B cell (primary cell): ENCODE data around the gene H3-3A. TPM values are rescaled to one million over a fixed set of nuclear protein-coding genes. Genes with fewer than 3 reads are reported as not detected.
A peak's percentile ranks its signal among the peaks of the same experiment; 100 is the strongest.

ENCODE experiments used
- ATAC-seq: fragments of 200-7000 bp; cut with Tn5 transposase; one replicate; pipeline ENCODE4 v1.10.0; 2021; ENCODE audit warnings: low read depth, mild to moderate bottlenecking, moderate number of reproducible peaks, moderate library complexity
- CTCF ChIA-PET: fragments of 350-600 bp; sonication (Branson Sonifier 250); formaldehyde crosslinking; loops from one replicate; lab custom pipeline; 2021; ENCODE audit warnings: antibody characterized with exemption, inconsistent platforms; lab: Charles Lee
- POLR2A ChIA-PET: fragments of 350-600 bp; sonication (Branson Sonifier 250); formaldehyde crosslinking; loops from one replicate; lab custom pipeline; 2021; ENCODE audit warnings: antibody characterized with exemption; lab: Charles Lee
- DNase-seq: peaks from one replicate; pipeline ENCODE4 v3.0.0; 2013
- H2AFZ ChIP-seq: 2 replicates; pipeline ENCODE4 v1.6.1; 2012; ENCODE audit warnings: mild to moderate bottlenecking, low read depth, low read length; ENCODE audit not compliant: insufficient read depth, poor library complexity, severe bottlenecking
- H3K27ac ChIP-seq, 2 donors: 1 replicate in 1 of 2; 2 replicates in 1 of 2; pipeline ENCODE4 v1.5.1; 2012 to 2013; ENCODE audit warnings: low read length in 2 of 2, mild to moderate bottlenecking in 2 of 2, moderate library complexity in 1 of 2
- H3K27me3 ChIP-seq, 4 experiments: fragments of 200-600 bp in 1 of 4; sonication (generic) in 1 of 4; replicated peaks in 1 of 4; 1 replicate in 2 of 4; 2 replicates in 2 of 4; pipeline versions ENCODE4 v1.6.1 to v1.7.0; 2013 to 2016; ENCODE audit warnings: low read length in 3 of 4, mild to moderate bottlenecking in 2 of 4, mixed read lengths in 1 of 4, moderate library complexity in 1 of 4; ENCODE audit not compliant: insufficient read depth in 4 of 4, control insufficient read depth in 3 of 4; ENCODE audit errors: control extremely low read depth in 1 of 4
- H3K36me3 ChIP-seq, 2 experiments: replicated peaks in 1 of 2; 1 replicate in 1 of 2; 2 replicates in 1 of 2; pipeline versions ENCODE4 v1.6.1 to v1.7.1; 2013; ENCODE audit warnings: low read length in 1 of 2; ENCODE audit not compliant: insufficient read depth in 2 of 2, control insufficient read depth in 1 of 2; ENCODE audit errors: control extremely low read depth in 1 of 2, extremely low read depth in 1 of 2
- H3K4me1 ChIP-seq, 2 donors: fragments of 200-600 bp in 1 of 2; sonication (generic) in 1 of 2; 1 replicate in 1 of 2; 2 replicates in 1 of 2; pipeline versions ENCODE4 v1.5.1 to v1.6.1; 2013 to 2017; ENCODE audit warnings: low read length in 2 of 2; ENCODE audit not compliant: control insufficient read depth in 2 of 2, insufficient read depth in 2 of 2
- H3K4me2 ChIP-seq: replicated peaks from 2 replicates; pipeline ENCODE3; 2012; ENCODE audit warnings: mild to moderate bottlenecking, low read depth, low read length; ENCODE audit not compliant: poor library complexity, severe bottlenecking
- H3K4me3 ChIP-seq, 5 experiments: fragments of 200-600 bp in 1 of 5; sonication (generic) in 1 of 5; 1 replicate in 3 of 5; 2 replicates in 2 of 5; pipeline versions ENCODE4 v1.5.1 to v1.7.0; 2011 to 2016; ENCODE audit warnings: low read length in 4 of 5, mild to moderate bottlenecking in 4 of 5, low read depth in 2 of 5, control low read depth in 1 of 5, moderate library complexity in 1 of 5; ENCODE audit not compliant: insufficient read depth in 1 of 5; ENCODE audit errors: control extremely low read depth in 1 of 5, extremely low read depth in 1 of 5
- H3K79me2 ChIP-seq: fragments of 200-600 bp; sonication (generic); one replicate; pipeline ENCODE4 v1.6.0; 2016; ENCODE audit warnings: low read length; ENCODE audit not compliant: control insufficient read depth, insufficient read depth
- H3K9ac ChIP-seq: fragments of 200-600 bp; sonication (generic); 2 replicates; pipeline ENCODE4 v1.6.1; 2017; ENCODE audit warnings: mild to moderate bottlenecking, low read length, moderate library complexity
- H3K9me3 ChIP-seq, 3 donors: one replicate each; pipeline versions ENCODE4 v1.6.1 to v1.7.1; 2013; ENCODE audit warnings: low read length in 2 of 3; ENCODE audit not compliant: control insufficient read depth in 2 of 3, insufficient read depth in 1 of 3; ENCODE audit errors: control extremely low read depth in 1 of 3
- H4K20me1 ChIP-seq: 2 replicates; pipeline ENCODE4 v1.6.0; 2012; ENCODE audit warnings: mild to moderate bottlenecking, low read length; ENCODE audit not compliant: insufficient read depth, control insufficient read depth, poor library complexity, severe bottlenecking
- H3K27ac Mint-ChIP-seq: one replicate; pipeline ENCODE4 v1.8.0; 2021; ENCODE audit warnings: mixed read lengths
- H3K27me3 Mint-ChIP-seq: one replicate; pipeline ENCODE4 v1.8.0; 2021; ENCODE audit warnings: mixed read lengths
- H3K4me1 Mint-ChIP-seq: one replicate; pipeline ENCODE4 v1.8.0; 2021; ENCODE audit warnings: mixed read lengths
- H3K4me3 Mint-ChIP-seq: one replicate; pipeline ENCODE4 v1.8.0; 2021; ENCODE audit warnings: mixed read lengths
- H3K9me3 Mint-ChIP-seq: one replicate; pipeline ENCODE4 v1.8.0; 2022; ENCODE audit warnings: mixed read lengths; ENCODE audit not compliant: insufficient read depth
- EZH2 ChIP-seq: IDR thresholded peaks from 2 replicates; pipeline ENCODE4 v1.6.1; 2012; ENCODE audit warnings: borderline replicate concordance, low read depth, mild to moderate bottlenecking, moderate library complexity, low read length; ENCODE audit not compliant: insufficient read depth, poor library complexity, severe bottlenecking
- WGBS: methylation state at CpG from one replicate; pipeline ENCODE4 v1.1.5; 2013; ENCODE audit warnings: missing lambda C conversion rate; ENCODE audit not compliant: insufficient coverage; 5-methylcytosine and 5-hydroxymethylcytosine counted together
- intact Hi-C: fragments of 100-400 bp; cut with micrococcal nuclease; formaldehyde crosslinking; loops from one replicate; pipeline ENCODE4 v1.10.0; 2022
- polyA plus RNA-seq: library from polyadenylated mRNA; depleted of rRNA; stranded (reverse); fragments of >200 nt; gene quantifications from 2 replicates; pipeline ENCODE4 v1.2.3, GENCODE V29; 2012
- total RNA-seq, 2 donors: library from RNA; stranded (reverse); fragments of 120-200 nt in 1 of 2; gene quantifications; 1 replicate in 1 of 2; 2 replicates in 1 of 2; pipeline versions ENCODE4 v1.2.3 to v1.2.4, GENCODE V29; 2013 to 2022
- TF ChIP-seq, protein P1 (sequence below): fragments of 200-600 bp; IDR thresholded peaks from one replicate; pipeline ENCODE4 v1.8.0; 2022; ENCODE audit warnings: antibody characterized with exemption, mild to moderate bottlenecking

H3-3A gene
- total and polyA plus RNA-seq, 2 donors (not counting 1 experiment from before 2014, with no cell fraction given) = 349 to 561 TPM

DNA sequence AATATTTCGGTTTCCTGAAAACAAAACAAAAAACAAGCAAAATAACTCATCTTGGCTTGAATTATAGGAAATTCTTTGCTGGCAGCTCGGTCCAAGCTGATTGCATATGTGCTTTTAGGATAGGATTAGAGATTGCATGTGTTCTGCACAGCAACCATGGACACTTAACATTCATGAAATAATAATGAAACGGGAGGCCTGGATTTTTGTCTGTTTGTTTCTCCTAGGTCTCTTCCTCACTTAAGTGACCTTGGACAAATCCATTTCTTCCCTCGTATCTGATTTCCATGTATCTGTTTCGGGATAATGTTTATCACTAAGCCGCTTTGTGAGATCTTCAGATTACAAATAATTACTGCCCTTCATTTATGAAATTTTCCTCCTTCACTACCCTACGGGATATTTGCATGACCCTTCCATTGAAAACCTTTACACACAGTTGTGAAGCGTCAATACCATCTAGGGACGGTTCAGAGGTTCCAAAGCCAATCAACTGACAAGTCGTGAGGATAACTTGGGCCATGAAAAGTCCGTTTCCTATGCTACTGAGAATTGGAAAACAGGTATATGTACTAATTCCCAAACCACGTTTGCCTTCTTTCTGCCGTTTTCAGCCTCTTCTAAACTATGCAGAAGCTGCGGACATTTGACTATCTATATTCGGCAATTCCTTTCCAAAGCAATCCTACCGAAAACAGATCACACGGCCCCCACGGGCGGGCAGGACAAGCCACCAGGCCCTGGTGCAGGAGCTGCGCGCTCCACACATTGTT, 1.3 kb upstream of the H3-3A start:
- Histone ChIP-seq H3K9ac (peak overlapping the region; percentile 87), H3K4me2 (peak overlapping the region; percentile 82), H3K4me1 (peaks cover 24% of the 10 kb centered on the region in 2 donors), H4K20me1 (peaks cover 30% of the 10 kb centered on the region), H3K4me3 (peak overlapping the region; percentile 70 to 88 (median 76)), H3K27ac (peak overlapping the region; percentile 84 to 93), H3K36me3 (peaks cover 2 to 25% of the 10 kb centered on the region in 2 experiments), H3K9me3 (no peaks in the 10 kb centered on the region), H3K79me2 (peaks cover 79% of the 10 kb centered on the region), H3K27me3 (no peaks in the 10 kb centered on the region), H2AFZ (peak overlapping the region; percentile 92)
- Mint-ChIP-seq H3K4me1 (peaks cover 37% of the 10 kb centered on the region), H3K27me3 (no peaks in the 10 kb centered on the region), H3K9me3 (no peaks in the 10 kb centered on the region), H3K4me3 (peak overlapping the region; percentile 93), H3K27ac (peak overlapping the region; percentile 96)
- TF ChIP-seq EZH2 = no peak
- TF ChIP-seq, protein P1, sequence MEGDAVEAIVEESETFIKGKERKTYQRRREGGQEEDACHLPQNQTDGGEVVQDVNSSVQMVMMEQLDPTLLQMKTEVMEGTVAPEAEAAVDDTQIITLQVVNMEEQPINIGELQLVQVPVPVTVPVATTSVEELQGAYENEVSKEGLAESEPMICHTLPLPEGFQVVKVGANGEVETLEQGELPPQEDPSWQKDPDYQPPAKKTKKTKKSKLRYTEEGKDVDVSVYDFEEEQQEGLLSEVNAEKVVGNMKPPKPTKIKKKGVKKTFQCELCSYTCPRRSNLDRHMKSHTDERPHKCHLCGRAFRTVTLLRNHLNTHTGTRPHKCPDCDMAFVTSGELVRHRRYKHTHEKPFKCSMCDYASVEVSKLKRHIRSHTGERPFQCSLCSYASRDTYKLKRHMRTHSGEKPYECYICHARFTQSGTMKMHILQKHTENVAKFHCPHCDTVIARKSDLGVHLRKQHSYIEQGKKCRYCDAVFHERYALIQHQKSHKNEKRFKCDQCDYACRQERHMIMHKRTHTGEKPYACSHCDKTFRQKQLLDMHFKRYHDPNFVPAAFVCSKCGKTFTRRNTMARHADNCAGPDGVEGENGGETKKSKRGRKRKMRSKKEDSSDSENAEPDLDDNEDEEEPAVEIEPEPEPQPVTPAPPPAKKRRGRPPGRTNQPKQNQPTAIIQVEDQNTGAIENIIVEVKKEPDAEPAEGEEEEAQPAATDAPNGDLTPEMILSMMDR = no peak
- intact Hi-C loops = loop anchor here (10.0 kb wide), 1 partner anchor 286 kb away; the partner anchor contains the start of gene SRP9
- DNase-seq (no peak), ATAC-seq (no peak)
- CTCF ChIA-PET = interaction anchor here (0.7 to 3.2 kb wide), 10 partner anchors 28 to 74 kb away, joined by 3 to 26 read pairs (median 4); partner anchors contain the start of gene SDE2
- WGBS = 16% methylated on average over 13 of the region's 21 CpGs
- POLR2A ChIA-PET = interaction anchor here (0.5 to 3.1 kb wide), 13 partner anchors 18 to 99 kb away, joined by 3 to 195 read pairs (median 7); partner anchors contain the start of gene SDE2
